Memory B cell (primary cell): ENCODE data around the gene RTN4R.

Experiments
- ATAC-seq: fragments of 150-1000 bp; cut with Tn5 transposase; 2 replicates; pipeline ENCODE4 v1.10.0; 2021; ENCODE audit warnings: low read depth, mild to moderate bottlenecking, moderate library complexity
- DNase-seq, 2 donors: peaks; one replicate each; pipeline ENCODE4 v3.0.0; 2022; ENCODE audit warnings: low spot score in 2 of 2
- H3K27ac Mint-ChIP-seq: one replicate; pipeline ENCODE4 v1.8.0; 2022; ENCODE audit warnings: mild to moderate bottlenecking, moderate library complexity, mixed read lengths
- H3K27me3 Mint-ChIP-seq: one replicate; pipeline ENCODE4 v1.8.0; 2022; ENCODE audit warnings: mixed read lengths
- H3K36me3 Mint-ChIP-seq: one replicate; pipeline ENCODE4 v1.8.0; 2022; ENCODE audit warnings: mild to moderate bottlenecking, mixed read lengths
- H3K4me1 Mint-ChIP-seq: one replicate; pipeline ENCODE4 v1.8.0; 2022; ENCODE audit warnings: mixed read lengths
- H3K4me3 Mint-ChIP-seq: one replicate; pipeline ENCODE4 v1.8.0; 2022; ENCODE audit warnings: mild to moderate bottlenecking, moderate library complexity, mixed read lengths
- H3K9me3 Mint-ChIP-seq: one replicate; pipeline ENCODE4 v1.8.0; 2022; ENCODE audit warnings: mixed read lengths

The RTN4R gene

DNA sequence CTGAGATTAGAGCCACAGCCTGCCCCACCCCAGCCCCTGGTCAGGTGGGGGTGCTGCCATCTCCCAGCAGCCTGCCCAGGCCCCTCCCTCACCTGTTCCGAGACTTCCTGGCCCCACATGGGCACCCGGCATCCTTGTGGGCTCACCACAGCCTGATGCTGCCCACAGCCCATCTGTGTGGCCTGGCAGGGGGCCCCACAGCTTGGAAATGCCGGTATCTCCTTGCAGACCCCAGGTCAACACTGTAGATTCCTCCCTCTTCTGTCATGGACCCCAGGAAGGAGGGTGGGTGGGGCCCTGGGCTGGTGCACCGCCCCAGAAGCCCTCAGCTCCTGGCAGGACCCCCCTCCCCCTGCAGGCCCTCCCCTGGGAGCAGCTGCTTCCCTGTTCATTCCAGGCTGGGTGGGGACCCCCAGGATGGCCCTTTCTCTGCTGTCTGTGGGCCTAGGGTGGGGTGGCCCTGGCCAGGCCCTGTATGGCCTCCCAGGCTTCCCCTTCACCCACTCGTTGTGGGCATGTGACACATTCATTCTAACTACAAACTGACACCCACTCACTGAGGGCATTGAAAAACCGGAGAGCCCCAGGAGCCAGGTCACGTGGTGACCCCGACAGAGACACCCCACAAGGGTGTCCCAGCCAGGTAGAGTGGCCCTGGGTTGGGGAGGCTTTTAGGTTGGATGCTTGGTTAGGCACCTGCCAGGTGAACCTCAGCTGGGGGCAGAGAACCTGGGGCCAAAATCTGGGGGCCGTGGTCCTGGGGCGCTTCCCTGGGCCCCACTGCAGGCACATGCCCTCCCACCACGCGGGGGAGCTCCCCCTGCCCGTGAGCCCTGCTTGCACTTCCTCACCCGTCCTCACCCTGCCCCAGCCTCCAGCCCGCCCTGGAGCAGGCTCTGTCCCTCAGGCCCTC is 73.2 kb downstream of the RTN4R start:
- H3K4me3 Mint-ChIP-seq = no peak overlapping the region
- no peaks in the 10 kb centered on the region for H3K9me3 Mint-ChIP-seq
- H3K36me3 Mint-ChIP-seq = no peaks in the 10 kb centered on the region
- peak; percentile 74 for ATAC-seq
- no peaks in the 10 kb centered on the region for H3K4me1 Mint-ChIP-seq
- no peak for DNase-seq
- H3K27ac Mint-ChIP-seq = no peak overlapping the region
- peaks cover 3% of the 10 kb centered on the region for H3K27me3 Mint-ChIP-seq

- H3K4me3 Mint-ChIP-seq = no peak overlapping the region
These were observed 74.2 kb downstream of the RTN4R start for GRCh38 chr22:20193761-20194494.

DNA sequence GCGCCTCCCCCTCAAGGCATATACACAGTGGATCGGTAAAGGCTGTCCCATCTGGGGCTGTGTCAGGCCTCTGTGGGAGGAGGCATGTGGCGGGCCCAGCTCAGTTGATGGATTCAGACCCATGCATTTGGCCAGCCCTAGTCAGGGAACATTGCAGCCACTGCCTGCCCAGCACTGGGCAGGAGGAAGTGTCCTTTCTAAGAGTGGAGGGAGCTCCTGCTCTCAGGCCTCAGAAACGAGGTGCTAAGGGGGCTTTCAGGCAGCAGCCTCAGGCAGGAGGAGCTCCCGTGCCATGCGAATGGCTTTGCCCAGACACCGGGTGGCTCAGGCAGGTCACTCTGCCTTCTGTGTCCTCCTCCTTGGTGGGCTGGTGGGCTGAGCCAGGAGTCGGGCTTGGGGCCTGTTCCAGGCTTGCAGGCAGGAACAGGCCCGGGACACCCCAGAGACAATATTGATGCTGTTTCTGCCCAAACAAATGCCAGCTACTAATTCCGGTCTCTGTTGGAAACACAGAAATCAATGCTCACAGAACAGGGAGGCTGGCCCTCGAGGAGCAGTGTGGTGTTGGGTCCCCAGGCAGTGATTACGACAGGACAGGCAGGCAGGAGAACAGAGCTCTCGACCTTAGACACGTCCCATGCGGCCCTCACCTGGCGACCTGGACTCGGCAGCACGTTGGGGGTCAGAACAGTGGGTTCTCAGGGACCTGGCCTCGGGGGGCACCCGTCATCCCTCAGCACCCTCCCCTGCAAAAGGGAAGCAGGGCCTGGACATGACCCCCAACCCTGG is 75.0 kb downstream of the RTN4R start:
- no peaks in the 10 kb centered on the region for H3K9me3 Mint-ChIP-seq
- no peak for ATAC-seq
- peaks cover 3% of the 10 kb centered on the region for H3K27me3 Mint-ChIP-seq
- no peak overlapping the region for H3K27ac Mint-ChIP-seq
- H3K36me3 Mint-ChIP-seq = no peaks in the 10 kb centered on the region
- no peak for DNase-seq
- H3K4me1 Mint-ChIP-seq = no peaks in the 10 kb centered on the region
- H3K4me3 Mint-ChIP-seq = no peak overlapping the region

More at GRCh38 chr22:20193761-20194494, 74.2 kb downstream of the RTN4R start:
- Mint-ChIP-seq H3K36me3 (no peaks in the 10 kb centered on the region), H3K27me3 (peaks cover 3% of the 10 kb centered on the region), H3K27ac (no peak overlapping the region), H3K4me1 (no peaks in the 10 kb centered on the region), H3K9me3 (no peaks in the 10 kb centered on the region)
- DNase-seq (no peak), ATAC-seq (no peak)

GRCh38 chr22:20192293-20192971 is 75.7 kb downstream of the RTN4R start:
- H3K36me3 Mint-ChIP-seq = no peaks in the 10 kb centered on the region
- no peaks in the 10 kb centered on the region for H3K27me3 Mint-ChIP-seq
- no peak overlapping the region for H3K4me3 Mint-ChIP-seq
- no peaks in the 10 kb centered on the region for H3K9me3 Mint-ChIP-seq
- H3K27ac Mint-ChIP-seq = no peak overlapping the region
- DNase-seq = no peak
- no peak for ATAC-seq
- H3K4me1 Mint-ChIP-seq = no peaks in the 10 kb centered on the region

- H3K9me3 Mint-ChIP-seq = no peaks in the 10 kb centered on the region
- H3K36me3 Mint-ChIP-seq = no peaks in the 10 kb centered on the region
- no peak overlapping the region for H3K4me3 Mint-ChIP-seq
- DNase-seq = no peak
- no peak for ATAC-seq
- H3K4me1 Mint-ChIP-seq = no peaks in the 10 kb centered on the region
- no peaks in the 10 kb centered on the region for H3K27me3 Mint-ChIP-seq
- no peak overlapping the region for H3K27ac Mint-ChIP-seq
These were observed 76.3 kb downstream of the RTN4R start for GRCh38 chr22:20191803-20192202.
